Naive thymus-derived CD8-positive, alpha-beta T cell (primary cell): ENCODE data around the gene BCR. TPM values are rescaled to one million over a fixed set of nuclear protein-coding genes. Genes with fewer than 3 reads are reported as not detected.

Experiments used
- ATAC-seq, 2 donors: fragments of 150-1000 bp; cut with Tn5 transposase in 1 of 2; sonication (Bioruptor Pico), chemical (Tn5 transposase) in 1 of 2; 1 replicate in 1 of 2; 2 replicates in 1 of 2; pipeline ENCODE4 v1.10.0; 2021; ENCODE audit warnings: mild to moderate bottlenecking in 2 of 2, moderate library complexity in 2 of 2
- POLR2A ChIA-PET: fragments of 350-600 bp; sonication (Branson Sonifier 250); formaldehyde crosslinking; loops from one replicate; lab custom pipeline; 2021; ENCODE audit warnings: antibody characterized with exemption; lab: Charles Lee
- DNase-seq, 10 donors: peaks; one replicate each; pipeline versions ENCODE4 v3.0.0 to v3.0.0-alpha.2; 2020 to 2022
- H3K27ac Mint-ChIP-seq, 10 donors: one replicate each; pipeline ENCODE4 v1.8.0; 2020 to 2022; ENCODE audit warnings: mild to moderate bottlenecking in 10 of 10, mixed read lengths in 10 of 10, moderate library complexity in 4 of 10, inconsistent platforms in 1 of 10
- H3K27me3 Mint-ChIP-seq, 5 donors: one replicate each; pipeline ENCODE4 v1.8.0; 2021 to 2022; ENCODE audit warnings: mixed read lengths in 5 of 5
- H3K36me3 Mint-ChIP-seq, 3 donors: one replicate each; pipeline ENCODE4 v1.8.0; 2020 to 2022; ENCODE audit warnings: mixed read lengths in 3 of 3, mild to moderate bottlenecking in 2 of 3, inconsistent platforms in 1 of 3
- H3K4me1 Mint-ChIP-seq, 4 donors: one replicate each; pipeline ENCODE4 v1.8.0; 2021 to 2022; ENCODE audit warnings: mixed read lengths in 4 of 4
- H3K4me3 Mint-ChIP-seq, 10 donors: one replicate each; pipeline ENCODE4 v1.8.0; 2020 to 2022; ENCODE audit warnings: mild to moderate bottlenecking in 10 of 10, mixed read lengths in 10 of 10, moderate library complexity in 6 of 10, inconsistent platforms in 1 of 10
- H3K9me3 Mint-ChIP-seq, 9 donors: one replicate each; pipeline ENCODE4 v1.8.0; 2020 to 2022; ENCODE audit warnings: mixed read lengths in 9 of 9, mild to moderate bottlenecking in 3 of 9, inconsistent platforms in 1 of 9, moderate library complexity in 1 of 9
- polyA plus RNA-seq, 3 donors: library from polyadenylated mRNA; unstranded; fragments of 300-500 nt; fragmentation: Illumina TruSeq; gene quantifications; one replicate each; pipeline ENCODE4 v1.2.3, GENCODE V29; 2021
- total RNA-seq, 8 experiments: library from RNA in 2 of 8; stranded (reverse) in 2 of 8; gene quantifications; one replicate each; pipeline ENCODE4 v1.2.3 and lab custom pipeline; 2021 to 2026

The BCR gene
- total and polyA plus RNA-seq, 5 experiments from 2014 or later: 3.8 to 76.9 (median 18.3) TPM

DNA sequence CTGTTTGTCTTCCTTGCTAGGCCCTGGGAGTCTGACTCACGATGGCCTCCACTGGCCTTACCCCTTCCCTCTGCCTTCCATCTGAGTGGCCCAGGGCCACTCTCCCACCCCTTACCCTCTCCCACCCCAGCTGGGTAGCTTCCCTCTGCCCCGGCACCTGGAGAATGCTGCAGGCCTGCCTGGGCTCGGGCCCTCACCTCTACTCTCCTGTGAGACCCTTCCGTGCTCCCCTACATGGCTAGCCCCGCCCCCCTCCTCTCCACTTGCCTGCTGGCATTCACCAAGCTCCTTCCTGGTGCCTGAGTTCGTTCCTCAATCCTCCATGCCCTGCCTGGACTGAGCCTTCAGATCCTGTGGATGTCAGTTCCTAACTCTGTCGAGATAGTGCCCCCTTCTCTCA, 26.3 kb upstream of the BCR start:
- Mint-ChIP-seq H3K36me3 (peaks cover 0 to 4% (median 0%) of the 10 kb centered on the region in 3 donors), H3K4me3 (peak overlapping the region in 2 of 10 donors; percentile 19 to 64), H3K27me3 (no peaks in the 10 kb centered on the region), H3K4me1 (peaks cover 10 to 32% (median 21%) of the 10 kb centered on the region in 4 donors), H3K9me3 (no peaks in the 10 kb centered on the region), H3K27ac (peak overlapping the region in 8 of 10 donors; percentile 35 to 96 (median 82))
- POLR2A ChIA-PET: interaction anchor here (0.7 to 2.4 kb wide), 3 partner anchors 9 to 1281 kb away, joined by 6 to 17 read pairs (median 9); partner anchors contain the start of gene RAB36
- ATAC-seq: no peak
- no peak for DNase-seq

DNA sequence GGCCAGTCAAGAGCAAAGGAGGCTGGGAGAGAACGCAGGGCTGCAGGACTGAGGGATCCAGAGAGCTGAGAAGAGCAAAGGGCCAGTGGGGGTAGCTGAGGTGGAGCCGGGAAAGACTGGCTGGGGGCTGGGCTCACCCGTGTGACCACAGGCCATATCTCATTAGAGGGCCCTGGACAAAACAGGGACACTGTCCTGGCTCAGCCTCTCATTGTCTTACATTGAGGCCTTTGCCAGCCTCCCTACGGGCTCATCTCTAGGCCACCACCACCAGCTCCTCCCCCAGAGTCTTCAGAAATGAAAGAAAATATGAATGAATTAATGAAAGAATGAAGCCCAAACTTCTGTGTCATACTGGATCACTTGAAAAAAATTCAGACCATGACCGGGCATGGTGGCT, 25.8 kb upstream of the BCR start:
- no peak for DNase-seq
- POLR2A ChIA-PET: interaction anchor here (1.1 to 2.4 kb wide), 2 partner anchors 10 to 75 kb away, joined by 6 to 17 read pairs; partner anchors contain the start of gene RAB36
- Mint-ChIP-seq H3K9me3 (no peaks in the 10 kb centered on the region), H3K36me3 (peaks cover 0 to 4% (median 0%) of the 10 kb centered on the region in 3 donors), H3K4me3 (no peak overlapping the region), H3K4me1 (peaks cover 10 to 32% (median 21%) of the 10 kb centered on the region in 4 donors), H3K27ac (peak overlapping the region in 4 of 10 donors; percentile 3 to 96 (median 77)), H3K27me3 (no peaks in the 10 kb centered on the region)
- no peak for ATAC-seq

DNA sequence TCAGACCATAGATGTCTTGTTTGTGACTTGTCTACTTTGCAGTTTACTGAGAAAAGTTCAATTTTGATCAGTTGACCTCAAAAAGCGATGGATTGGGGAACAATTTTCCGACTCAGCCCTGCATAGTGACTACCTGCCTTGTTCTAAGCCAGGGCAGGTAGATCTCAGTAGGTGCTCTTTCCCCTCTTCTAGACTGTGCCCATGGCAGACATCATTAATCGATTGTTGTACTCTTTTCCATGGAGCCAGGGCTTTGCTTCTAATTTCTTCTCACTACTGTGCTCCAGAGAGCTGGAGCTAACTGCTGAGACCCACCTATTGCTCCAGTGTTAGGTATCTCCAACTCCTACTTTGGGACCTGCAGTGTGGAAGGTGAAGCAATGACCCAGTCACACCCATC, 25.2 kb upstream of the BCR start:
- ATAC-seq (no peak), DNase-seq (no peak)
- no peaks in the 10 kb centered on the region for H3K9me3 Mint-ChIP-seq
- H3K4me3 Mint-ChIP-seq: no peak overlapping the region
- H3K36me3 Mint-ChIP-seq: no peaks in the 10 kb centered on the region
- H3K27me3 Mint-ChIP-seq: no peaks in the 10 kb centered on the region
- peaks cover 6 to 27% (median 21%) of the 10 kb centered on the region in 4 donors for H3K4me1 Mint-ChIP-seq
- POLR2A ChIA-PET: no interaction called here
- peak overlapping the region in 6 of 10 donors; percentile 2 to 95 (median 62) for H3K27ac Mint-ChIP-seq

DNA sequence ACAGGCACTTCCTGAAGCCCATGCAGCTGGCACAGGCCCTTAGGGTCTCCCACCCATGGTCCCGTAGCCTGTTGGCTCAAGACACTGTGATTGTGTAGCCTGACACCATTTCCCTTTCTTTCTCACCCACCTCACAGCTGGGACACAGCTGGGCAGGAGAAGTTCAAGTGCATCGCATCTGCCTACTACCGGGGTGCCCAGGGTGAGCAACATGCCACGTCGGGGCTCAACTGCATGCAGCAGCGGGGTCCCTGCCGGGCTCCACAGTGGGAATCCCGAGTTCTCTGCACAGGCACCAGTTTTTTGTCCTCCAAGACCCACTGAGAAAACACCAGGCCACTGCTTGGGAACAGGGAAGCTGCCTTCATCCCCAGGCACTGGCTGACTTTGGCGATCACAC, 24.5 kb upstream of the BCR start:
- ATAC-seq (no peak), DNase-seq (no peak)
- no peaks in the 10 kb centered on the region for H3K36me3 Mint-ChIP-seq
- peak overlapping the region in 3 of 10 donors; percentile 20 to 29 (median 27) for H3K27ac Mint-ChIP-seq
- no peak overlapping the region for H3K4me3 Mint-ChIP-seq
- POLR2A ChIA-PET: no interaction called here
- peaks cover 6 to 27% (median 21%) of the 10 kb centered on the region in 4 donors for H3K4me1 Mint-ChIP-seq
- H3K27me3 Mint-ChIP-seq: no peaks in the 10 kb centered on the region
- H3K9me3 Mint-ChIP-seq: no peaks in the 10 kb centered on the region

DNA sequence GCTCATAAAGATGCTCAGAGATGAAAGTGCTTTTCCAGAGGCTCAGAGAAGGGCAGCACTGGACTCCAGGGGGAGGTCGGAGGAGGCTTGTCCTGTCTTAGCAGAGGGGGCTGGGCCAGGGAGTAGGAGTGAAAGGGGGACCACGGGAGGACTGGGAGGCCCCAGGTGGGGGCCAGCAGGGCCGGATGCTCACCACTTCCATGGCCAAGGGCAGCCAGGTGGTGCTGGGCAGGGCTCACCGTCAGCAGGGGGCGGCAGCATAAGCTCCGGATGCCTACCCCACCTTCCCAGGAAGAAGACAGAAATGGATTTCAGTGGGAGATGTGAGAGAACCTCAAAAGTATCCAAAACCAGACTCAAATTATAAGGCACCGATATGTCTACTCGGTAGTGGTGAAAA, 24.0 kb upstream of the BCR start:
- Mint-ChIP-seq H3K36me3 (no peaks in the 10 kb centered on the region), H3K27ac (peak overlapping the region in 2 of 10 donors; percentile 20 to 27), H3K4me1 (peaks cover 6 to 27% (median 21%) of the 10 kb centered on the region in 4 donors), H3K9me3 (no peaks in the 10 kb centered on the region), H3K27me3 (no peaks in the 10 kb centered on the region), H3K4me3 (no peak overlapping the region)
- ATAC-seq (no peak), DNase-seq (no peak)
- POLR2A ChIA-PET: no interaction called here

DNA sequence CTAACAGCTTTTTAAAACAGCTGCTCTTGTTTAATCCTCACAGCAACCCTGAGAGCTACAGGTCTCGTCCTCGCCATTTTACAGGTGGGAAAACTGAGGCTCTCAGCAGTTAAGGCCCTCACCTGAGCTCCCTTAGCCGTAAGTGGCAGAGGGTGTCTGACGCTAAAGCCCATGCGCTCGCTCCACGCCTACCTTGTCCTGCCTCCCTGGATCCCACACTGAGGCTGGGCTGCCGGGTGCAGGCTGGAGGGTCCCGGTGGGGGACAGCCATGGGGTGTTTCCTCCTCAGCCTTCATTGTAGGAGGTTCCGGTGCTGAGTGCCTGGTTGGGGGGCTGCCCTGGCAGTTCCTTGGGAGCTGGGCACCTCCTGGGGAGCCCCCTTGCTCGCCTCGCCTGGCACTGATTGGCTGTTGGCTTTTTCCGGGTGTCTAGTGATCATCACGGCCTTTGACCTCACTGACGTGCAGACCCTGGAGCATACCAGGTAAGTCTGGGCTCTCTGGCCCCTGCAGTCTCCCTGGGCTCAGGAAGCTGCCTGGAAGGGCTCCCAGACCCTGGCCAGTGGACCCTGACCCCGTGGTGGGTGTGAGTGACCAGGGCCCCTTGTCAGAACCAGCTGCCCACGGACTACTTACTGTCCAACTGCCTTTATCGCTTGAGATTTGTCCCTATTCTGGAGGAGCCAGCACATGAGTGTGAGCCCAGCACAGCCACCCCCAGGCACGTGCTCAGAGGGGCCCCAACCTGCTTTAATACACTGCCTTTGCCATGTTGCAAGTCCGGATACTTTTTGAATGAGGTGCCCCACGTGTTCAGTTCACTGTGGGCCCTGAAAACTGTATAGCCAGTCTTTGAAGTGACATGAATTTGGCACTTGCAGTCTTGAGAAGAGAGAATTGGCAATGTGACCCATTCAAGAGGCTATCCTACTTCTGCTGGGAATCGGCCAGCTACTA, 22.5 kb upstream of the BCR start:
- Mint-ChIP-seq H3K4me3 (no peak overlapping the region), H3K27me3 (no peaks in the 10 kb centered on the region), H3K27ac (no peak overlapping the region), H3K36me3 (no peaks in the 10 kb centered on the region), H3K4me1 (peaks cover 8 to 22% (median 15%) of the 10 kb centered on the region in 4 donors), H3K9me3 (no peaks in the 10 kb centered on the region)
- ATAC-seq (no peak), DNase-seq (no peak)
- POLR2A ChIA-PET: no interaction called here

DNA sequence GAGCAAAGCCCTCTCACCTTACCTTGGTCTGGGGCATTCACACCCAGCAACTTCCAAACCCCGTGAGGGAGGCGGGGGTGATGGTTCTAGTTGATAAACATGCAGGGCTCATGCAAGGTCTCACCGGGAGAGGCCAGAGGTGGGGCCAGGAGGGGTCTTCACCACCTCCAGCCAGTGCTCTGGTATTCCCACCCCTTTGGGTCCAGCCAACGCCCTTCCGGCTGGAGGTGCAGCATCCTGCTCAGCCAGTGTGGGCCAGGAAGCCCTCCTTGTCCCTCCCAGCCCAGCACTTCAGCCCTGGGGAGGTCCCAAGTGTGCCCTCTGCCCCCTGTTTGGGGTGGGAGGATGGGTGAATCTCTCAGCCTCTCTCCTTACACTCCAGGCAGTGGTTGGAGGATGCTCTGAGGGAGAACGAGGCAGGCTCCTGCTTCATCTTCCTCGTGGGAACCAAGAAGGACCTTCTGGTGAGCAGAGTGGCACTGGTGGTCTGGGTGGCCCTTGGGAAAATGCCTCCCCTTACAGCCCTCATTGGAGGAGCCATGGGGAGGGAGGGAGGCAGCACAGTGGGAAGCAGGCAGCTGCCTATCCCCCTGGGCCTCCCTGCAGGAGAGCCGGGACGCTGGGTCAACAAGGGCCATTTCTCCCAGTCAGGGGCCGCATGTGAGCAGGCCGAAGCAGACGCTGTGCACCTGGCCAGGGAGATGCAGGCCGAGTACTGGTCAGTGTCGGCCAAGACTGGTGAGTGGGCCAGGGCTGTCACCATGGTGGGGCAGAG, 21.6 kb upstream of the BCR start:
- ATAC-seq (no peak), DNase-seq (no peak)
- Mint-ChIP-seq H3K27ac (no peak overlapping the region), H3K36me3 (no peaks in the 10 kb centered on the region), H3K4me1 (peaks cover 4 to 13% (median 6%) of the 10 kb centered on the region in 4 donors), H3K9me3 (no peaks in the 10 kb centered on the region), H3K4me3 (no peak overlapping the region), H3K27me3 (no peaks in the 10 kb centered on the region)
- POLR2A ChIA-PET: no interaction called here

DNA sequence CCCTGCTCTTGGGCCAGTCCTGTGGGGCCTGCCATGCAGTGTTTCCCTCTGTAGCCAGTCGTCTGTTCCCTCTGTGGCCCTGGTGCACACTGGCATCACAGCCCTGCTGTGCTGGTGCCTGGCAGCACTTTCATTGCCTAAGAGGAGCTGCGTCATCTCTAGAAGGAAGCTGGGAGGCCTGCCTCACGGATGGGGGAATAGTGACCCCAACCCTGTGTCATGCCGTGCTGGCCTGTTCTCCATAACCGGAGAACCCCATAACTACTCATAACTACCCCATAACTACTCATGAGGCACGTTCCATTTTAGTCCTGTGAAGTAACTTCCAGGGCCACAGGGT, 21.0 kb upstream of the BCR start:
- Mint-ChIP-seq H3K27ac (peak overlapping the region in 1 of 10 donors; percentile 46), H3K36me3 (no peaks in the 10 kb centered on the region), H3K4me3 (no peak overlapping the region), H3K9me3 (no peaks in the 10 kb centered on the region), H3K27me3 (no peaks in the 10 kb centered on the region), H3K4me1 (peaks cover under 1 to 8% (median 3%) of the 10 kb centered on the region in 4 donors)
- ATAC-seq (no peak), DNase-seq (no peak)
- POLR2A ChIA-PET: no interaction called here

DNA sequence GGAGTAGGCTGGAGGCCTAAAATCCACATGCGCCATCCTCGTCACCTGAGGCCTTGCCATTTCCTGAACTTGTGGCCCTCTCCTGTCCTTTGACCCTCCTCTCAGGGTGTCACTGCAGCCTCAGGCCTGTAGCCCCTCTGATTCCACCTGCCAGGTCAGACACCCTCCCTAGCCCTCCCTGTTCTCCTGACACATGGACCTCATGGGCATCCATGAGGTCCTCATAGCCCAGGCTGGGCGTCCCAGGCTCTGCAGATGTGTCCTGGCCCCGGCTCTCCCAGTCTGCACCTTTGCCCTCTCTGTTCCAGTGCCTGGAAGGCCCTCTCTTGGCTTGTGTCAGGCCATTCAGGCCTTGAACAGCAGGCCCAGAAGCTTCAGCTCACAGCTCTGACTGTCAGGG, 19.3 kb upstream of the BCR start:
- no peak overlapping the region for H3K4me3 Mint-ChIP-seq
- POLR2A ChIA-PET: no interaction called here
- H3K27ac Mint-ChIP-seq: peak overlapping the region in 1 of 10 donors; percentile 74
- no peaks in the 10 kb centered on the region for H3K36me3 Mint-ChIP-seq
- H3K4me1 Mint-ChIP-seq: peaks cover 0 to 4% (median 0%) of the 10 kb centered on the region in 4 donors
- H3K9me3 Mint-ChIP-seq: no peaks in the 10 kb centered on the region
- ATAC-seq (no peak), DNase-seq (no peak)
- no peaks in the 10 kb centered on the region for H3K27me3 Mint-ChIP-seq

DNA sequence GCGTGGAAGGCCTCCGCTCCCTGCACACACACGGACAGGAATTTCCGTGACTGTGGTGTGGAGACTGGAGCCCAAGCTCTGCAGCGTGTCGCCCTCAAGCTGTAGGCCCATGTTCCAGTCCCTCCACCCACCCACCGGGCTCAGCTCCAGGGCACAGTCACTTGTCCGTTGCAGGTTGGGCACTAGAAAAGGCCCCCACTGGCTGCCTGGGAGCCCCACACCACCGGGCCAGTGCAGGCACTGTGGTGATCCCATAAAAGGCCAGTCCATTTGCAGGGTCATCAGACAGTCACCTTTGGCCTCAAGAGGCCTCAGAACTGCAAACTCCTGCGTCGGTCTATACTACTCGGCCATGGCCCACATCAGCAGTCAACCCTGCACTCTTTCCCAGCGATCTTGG, 18.7 kb upstream of the BCR start:
- ATAC-seq: no peak
- DNase-seq: no peak
- Mint-ChIP-seq H3K27me3 (no peaks in the 10 kb centered on the region), H3K36me3 (no peaks in the 10 kb centered on the region), H3K4me1 (peaks cover 0 to 4% (median 0%) of the 10 kb centered on the region in 4 donors), H3K27ac (peak overlapping the region in 1 of 10 donors; percentile 47), H3K4me3 (no peak overlapping the region), H3K9me3 (no peaks in the 10 kb centered on the region)
- POLR2A ChIA-PET: no interaction called here

DNA sequence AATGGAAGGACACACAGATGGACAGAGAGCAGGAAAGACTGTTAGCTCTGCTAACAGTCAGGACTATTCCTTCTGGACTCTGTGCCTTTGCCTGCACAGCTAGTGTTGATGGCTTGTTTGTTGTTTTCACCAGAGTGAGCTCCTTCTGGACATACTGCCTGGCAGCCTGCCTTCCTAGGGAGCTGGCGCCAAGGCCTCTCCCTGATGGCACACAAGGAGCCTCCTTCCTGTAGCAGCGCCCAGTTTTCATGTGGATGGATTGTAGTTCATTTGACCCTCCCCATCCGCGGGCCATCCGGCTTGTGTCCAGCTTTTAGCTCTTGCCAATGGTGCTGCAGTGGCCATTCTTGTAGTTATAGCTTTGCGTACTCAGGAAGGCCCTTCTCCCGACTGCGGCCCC, 16.6 kb upstream of the BCR start:
- ATAC-seq (no peak), DNase-seq (no peak)
- Mint-ChIP-seq H3K27ac (no peak overlapping the region), H3K36me3 (no peaks in the 10 kb centered on the region), H3K4me3 (no peak overlapping the region), H3K27me3 (no peaks in the 10 kb centered on the region), H3K4me1 (peaks cover 0 to 6% (median 0%) of the 10 kb centered on the region in 4 donors), H3K9me3 (no peaks in the 10 kb centered on the region)
- POLR2A ChIA-PET: interaction anchor here (0.6 kb wide), 2 partner anchors 682 to 1304 kb away, joined by 3 to 6 read pairs; no protein-coding TSS in a partner anchor

DNA sequence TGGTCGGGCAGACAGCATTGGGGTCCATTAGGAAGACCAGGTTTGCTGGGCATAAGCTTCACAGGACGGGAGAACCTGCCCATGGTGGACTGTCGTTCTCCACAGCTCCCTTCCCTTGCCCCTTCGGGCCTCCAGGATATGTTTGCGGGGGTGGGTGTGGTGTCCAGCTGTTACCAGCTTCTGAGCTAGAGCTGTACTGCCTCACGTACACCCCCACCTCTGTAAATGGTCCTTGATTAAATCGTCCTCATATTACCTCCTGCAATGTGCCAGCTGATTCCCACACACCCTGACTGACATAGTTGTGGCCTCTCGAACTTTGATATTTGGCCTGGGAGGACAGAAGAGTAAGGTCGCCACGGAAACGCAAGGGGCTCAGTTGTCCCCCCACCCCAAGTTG, 16.2 kb upstream of the BCR start:
- ATAC-seq (no peak), DNase-seq (no peak)
- H3K9me3 Mint-ChIP-seq: no peaks in the 10 kb centered on the region
- POLR2A ChIA-PET: interaction anchor here (0.6 kb wide), 2 partner anchors 682 to 1305 kb away, joined by 3 to 6 read pairs; no protein-coding TSS in a partner anchor
- no peak overlapping the region for H3K27ac Mint-ChIP-seq
- H3K4me3 Mint-ChIP-seq: no peak overlapping the region
- H3K36me3 Mint-ChIP-seq: no peaks in the 10 kb centered on the region
- H3K4me1 Mint-ChIP-seq: peaks cover 0 to 6% (median 0%) of the 10 kb centered on the region in 4 donors
- no peaks in the 10 kb centered on the region for H3K27me3 Mint-ChIP-seq
